ENCODE results near the gene TRIM23.
"Not testable (repeated sequence)": the region's sequence is repeated elsewhere in the genome, so short reads cannot be mapped to it uniquely, and the experiment has no call there.

The TRIM23 gene

DNA sequence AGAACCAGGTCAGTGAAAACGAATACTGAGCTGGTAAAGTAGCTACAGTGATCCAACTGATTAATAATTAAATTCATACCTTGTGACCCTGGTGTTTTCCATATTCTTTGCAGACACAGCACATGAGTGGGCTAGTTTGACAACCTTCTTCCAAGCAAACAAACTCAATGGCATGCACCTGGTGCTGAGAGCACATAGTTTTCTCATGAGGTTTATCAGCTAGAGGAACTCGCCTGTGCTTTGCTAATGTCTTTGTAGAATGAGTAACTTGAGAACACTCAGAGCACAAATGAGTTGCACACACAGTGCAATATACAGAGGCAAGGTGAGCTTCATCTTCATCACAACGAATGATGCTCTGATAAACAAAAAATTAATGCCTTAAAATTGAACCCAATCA, 12.6 kb downstream of the TRIM23 start:
- H3K9me3 ChIP-seq (replicated peaks in 1 of 2; ENCODE audit: control insufficient read depth in 2 of 2, insufficient read depth in 1 of 2, low read depth in 1 of 2, low read length in 2 of 2) = no peaks in the 10 kb centered on the region
- H3K4me3 ChIP-seq (ENCODE audit: low read length in 2 of 2) = no peak overlapping the region
- no peak overlapping the region for H2BK5ac ChIP-seq (ENCODE audit: low read length)
- H2AFZ ChIP-seq (ENCODE audit: low read length) = no peak overlapping the region
- H3K18ac ChIP-seq (ENCODE audit: low read length) = no peak overlapping the region
- H2BK12ac ChIP-seq (ENCODE audit: low read length) = no peak overlapping the region
- no peak overlapping the region for H3K27ac ChIP-seq (replicated peaks; ENCODE audit: low read length)
- no peak overlapping the region for H2BK120ac ChIP-seq (ENCODE audit: low read depth, low read length)
- no CpG with 5 or more reads among the region's 3 CpGs for WGBS, 2 donors (ENCODE audit: extremely low coverage in 2 of 2, insufficient read length in 2 of 2, insufficient replicate concordance in 1 of 2)
- no peak overlapping the region for H3K4ac ChIP-seq (ENCODE audit: low read length)
- H3K14ac ChIP-seq (ENCODE audit: low read length) = no peak overlapping the region
- H3K27me3 ChIP-seq (ENCODE audit: control insufficient read depth in 3 of 3, insufficient read depth in 3 of 3, low read depth in 1 of 3, low read length in 3 of 3) = no peaks in the 10 kb centered on the region
- H2AK5ac ChIP-seq (ENCODE audit: low read depth, low read length) = no peak overlapping the region
- peaks cover 10 to 88% of the 10 kb centered on the region in 2 donors for H3K36me3 ChIP-seq (replicated peaks in 1 of 2; ENCODE audit: control insufficient read depth in 2 of 2, insufficient read depth in 2 of 2, low read length in 2 of 2)
- H4K8ac ChIP-seq (ENCODE audit: low read depth, low read length) = no peak overlapping the region
- no peak overlapping the region for H4K91ac ChIP-seq (ENCODE audit: low read depth, low read length, poor library complexity)
- H3K23ac ChIP-seq (ENCODE audit: low read depth, low read length, poor library complexity) = no peak overlapping the region
- H3K9ac ChIP-seq (ENCODE audit: low read depth, low read length, poor library complexity) = no peak overlapping the region
- no peak overlapping the region for H2BK15ac ChIP-seq (ENCODE audit: low read length)
- no peak for DNase-seq (ENCODE audit: low spot score)
- no peak overlapping the region for H3K4me2 ChIP-seq (ENCODE audit: insufficient read depth, low read length, poor library complexity, severe bottlenecking)
- no peaks in the 10 kb centered on the region for H3K4me1 ChIP-seq (ENCODE audit: control insufficient read depth in 2 of 2, insufficient read depth in 1 of 2, low read depth in 1 of 2, low read length in 2 of 2)
- no peaks in the 10 kb centered on the region for H3K79me1 ChIP-seq (ENCODE audit: low read depth, low read length)

DNA sequence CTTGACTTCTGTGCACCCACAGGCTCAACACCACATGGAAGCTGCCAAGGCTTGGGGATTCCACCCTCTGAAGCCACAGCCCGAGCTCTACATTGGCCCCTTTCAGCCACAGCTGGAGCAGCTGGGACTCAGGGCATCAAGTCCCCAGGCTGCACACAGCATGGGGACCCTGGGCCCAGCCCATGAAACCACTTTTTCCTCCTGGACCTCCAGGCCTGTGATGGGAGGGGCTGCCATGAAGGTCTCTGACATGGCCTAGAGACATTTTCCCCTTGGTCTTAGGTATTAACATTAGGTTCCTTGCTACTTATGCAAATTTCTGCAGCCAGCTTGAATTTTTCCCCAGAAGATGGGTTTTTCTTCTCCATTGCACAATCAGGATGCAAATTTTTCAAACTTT, 22.4 kb downstream of the TRIM23 start:
- H3K36me3 ChIP-seq (replicated peaks in 1 of 2; ENCODE audit: control insufficient read depth in 2 of 2, insufficient read depth in 2 of 2, low read length in 2 of 2) = peaks cover 11 to 94% of the 10 kb centered on the region in 2 donors
- H3K14ac ChIP-seq (ENCODE audit: low read length); H3K23ac ChIP-seq (ENCODE audit: low read depth, low read length, poor library complexity); H3K4ac ChIP-seq (ENCODE audit: low read length); H4K8ac ChIP-seq (ENCODE audit: low read depth, low read length); H2BK120ac ChIP-seq (ENCODE audit: low read depth, low read length); H3K27ac ChIP-seq (replicated peaks; ENCODE audit: low read length); H3K9ac ChIP-seq (ENCODE audit: low read depth, low read length, poor library complexity); H3K18ac ChIP-seq (ENCODE audit: low read length); H2BK5ac ChIP-seq (ENCODE audit: low read length); H3K79me1 ChIP-seq (ENCODE audit: low read depth, low read length); H3K4me2 ChIP-seq (ENCODE audit: insufficient read depth, low read length, poor library complexity, severe bottlenecking); H4K91ac ChIP-seq (ENCODE audit: low read depth, low read length, poor library complexity); H2BK15ac ChIP-seq (ENCODE audit: low read length); H3K4me1 ChIP-seq (ENCODE audit: control insufficient read depth in 2 of 2, insufficient read depth in 1 of 2, low read depth in 1 of 2, low read length in 2 of 2); H3K27me3 ChIP-seq (ENCODE audit: control insufficient read depth in 3 of 3, insufficient read depth in 3 of 3, low read depth in 1 of 3, low read length in 3 of 3); H2AK5ac ChIP-seq (ENCODE audit: low read depth, low read length); H2AFZ ChIP-seq (ENCODE audit: low read length); DNase-seq (ENCODE audit: low spot score); H2BK12ac ChIP-seq (ENCODE audit: low read length); H3K4me3 ChIP-seq (ENCODE audit: low read length in 2 of 2): not testable (repeated sequence)
- H3K9me3 ChIP-seq (replicated peaks in 1 of 2; ENCODE audit: control insufficient read depth in 2 of 2, insufficient read depth in 1 of 2, low read depth in 1 of 2, low read length in 2 of 2) = peaks cover 1 to 32% of the 10 kb centered on the region in 2 donors
- WGBS, 2 donors (ENCODE audit: extremely low coverage in 2 of 2, insufficient read length in 2 of 2, insufficient replicate concordance in 1 of 2) = no CpG with 5 or more reads among the region's 1 CpG

DNA sequence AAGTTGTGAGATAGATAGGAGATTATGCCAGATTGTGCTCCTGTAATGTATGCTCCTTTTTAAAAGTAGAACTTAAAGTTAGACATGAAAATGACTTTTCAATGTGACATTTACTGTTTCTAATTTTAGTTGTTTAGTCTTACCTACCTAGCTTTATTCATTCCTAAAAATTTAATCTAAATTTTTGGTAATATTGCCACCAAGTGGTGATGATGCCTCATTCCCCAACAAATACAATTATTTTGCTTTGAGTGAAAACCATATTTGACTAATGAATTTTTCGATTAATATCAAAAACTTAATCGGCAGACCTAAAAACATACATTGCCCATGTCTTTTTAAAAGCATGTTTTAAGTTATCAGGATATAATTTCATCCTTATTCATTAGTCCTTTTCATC, 35.4 kb downstream of the TRIM23 start:
- Histone ChIP-seq H3K4ac (ENCODE audit: low read length) (no peak overlapping the region), H3K9me3 (replicated peaks in 1 of 2; ENCODE audit: control insufficient read depth in 2 of 2, insufficient read depth in 1 of 2, low read depth in 1 of 2, low read length in 2 of 2) (no peaks in the 10 kb centered on the region), H3K27me3 (ENCODE audit: control insufficient read depth in 3 of 3, insufficient read depth in 3 of 3, low read depth in 1 of 3, low read length in 3 of 3) (no peaks in the 10 kb centered on the region), H3K36me3 (replicated peaks in 1 of 2; ENCODE audit: control insufficient read depth in 2 of 2, insufficient read depth in 2 of 2, low read length in 2 of 2) (peaks cover 6 to 90% of the 10 kb centered on the region in 2 donors), H2AFZ (ENCODE audit: low read length) (no peak overlapping the region), H3K23ac (ENCODE audit: low read depth, low read length, poor library complexity) (no peak overlapping the region), H2BK12ac (ENCODE audit: low read length) (no peak overlapping the region), H4K8ac (ENCODE audit: low read depth, low read length) (no peak overlapping the region), H3K14ac (ENCODE audit: low read length) (no peak overlapping the region), H2BK120ac (ENCODE audit: low read depth, low read length) (no peak overlapping the region), H3K9ac (ENCODE audit: low read depth, low read length, poor library complexity) (no peak overlapping the region), H3K18ac (ENCODE audit: low read length) (no peak overlapping the region), H3K27ac (replicated peaks; ENCODE audit: low read length) (no peak overlapping the region), H3K4me1 (ENCODE audit: control insufficient read depth in 2 of 2, insufficient read depth in 1 of 2, low read depth in 1 of 2, low read length in 2 of 2) (no peaks in the 10 kb centered on the region), H2BK15ac (ENCODE audit: low read length) (no peak overlapping the region), H3K4me3 (ENCODE audit: low read length in 2 of 2) (no peak overlapping the region), H3K79me1 (ENCODE audit: low read depth, low read length) (no peaks in the 10 kb centered on the region), H3K4me2 (ENCODE audit: insufficient read depth, low read length, poor library complexity, severe bottlenecking) (no peak overlapping the region), H2BK5ac (ENCODE audit: low read length) (no peak overlapping the region), H4K91ac (ENCODE audit: low read depth, low read length, poor library complexity) (no peak overlapping the region), H2AK5ac (ENCODE audit: low read depth, low read length) (no peak overlapping the region)
- DNase-seq (ENCODE audit: low spot score) = no peak
- no CpG with 5 or more reads among the region's 2 CpGs for WGBS, 2 donors (ENCODE audit: extremely low coverage in 2 of 2, insufficient read length in 2 of 2, insufficient replicate concordance in 1 of 2)

DNA sequence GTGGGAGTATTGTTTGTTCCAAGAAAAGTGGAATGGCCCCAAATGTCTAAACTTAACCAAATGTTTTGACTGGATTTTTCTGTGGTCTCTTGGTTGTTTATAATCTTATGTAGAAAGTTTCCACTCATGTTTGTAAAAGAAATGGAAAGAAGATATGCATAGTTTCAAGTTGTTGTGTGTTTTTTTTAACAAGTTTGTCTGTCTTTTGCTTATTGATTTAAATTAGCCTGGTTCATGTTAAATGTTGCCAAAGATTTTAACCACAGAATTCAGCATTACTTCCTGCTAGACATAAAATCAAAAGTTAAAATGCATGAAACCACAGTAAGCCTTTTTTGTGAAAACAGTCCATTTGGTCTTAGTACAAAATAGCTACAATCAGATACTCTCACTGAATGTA, 47.0 kb downstream of the TRIM23 start:
- no peak overlapping the region for H3K27ac ChIP-seq (replicated peaks; ENCODE audit: low read length)
- H3K23ac ChIP-seq (ENCODE audit: low read depth, low read length, poor library complexity) = no peak overlapping the region
- H3K18ac ChIP-seq (ENCODE audit: low read length) = no peak overlapping the region

More for the DNA sequence above, 47.0 kb downstream of the TRIM23 start:
- Histone ChIP-seq H3K27me3 (ENCODE audit: control insufficient read depth in 3 of 3, insufficient read depth in 3 of 3, low read depth in 1 of 3, low read length in 3 of 3) (no peaks in the 10 kb centered on the region), H3K79me1 (ENCODE audit: low read depth, low read length) (no peaks in the 10 kb centered on the region), H3K4me1 (ENCODE audit: control insufficient read depth in 2 of 2, insufficient read depth in 1 of 2, low read depth in 1 of 2, low read length in 2 of 2) (no peaks in the 10 kb centered on the region), H3K9ac (ENCODE audit: low read depth, low read length, poor library complexity) (no peak overlapping the region), H2BK120ac (ENCODE audit: low read depth, low read length) (no peak overlapping the region), H3K36me3 (replicated peaks in 1 of 2; ENCODE audit: control insufficient read depth in 2 of 2, insufficient read depth in 2 of 2, low read length in 2 of 2) (peaks cover 9 to 86% of the 10 kb centered on the region in 2 donors), H2AFZ (ENCODE audit: low read length) (no peak overlapping the region), H2BK15ac (ENCODE audit: low read length) (no peak overlapping the region), H3K4me3 (ENCODE audit: low read length in 2 of 2) (no peak overlapping the region), H3K4ac (ENCODE audit: low read length) (no peak overlapping the region), H4K8ac (ENCODE audit: low read depth, low read length) (no peak overlapping the region), H3K9me3 (replicated peaks in 1 of 2; ENCODE audit: control insufficient read depth in 2 of 2, insufficient read depth in 1 of 2, low read depth in 1 of 2, low read length in 2 of 2) (no peaks in the 10 kb centered on the region), H2AK5ac (ENCODE audit: low read depth, low read length) (no peak overlapping the region), H3K4me2 (ENCODE audit: insufficient read depth, low read length, poor library complexity, severe bottlenecking) (no peak overlapping the region), H2BK12ac (ENCODE audit: low read length) (no peak overlapping the region), H3K14ac (ENCODE audit: low read length) (no peak overlapping the region), H2BK5ac (ENCODE audit: low read length) (no peak overlapping the region), H4K91ac (ENCODE audit: low read depth, low read length, poor library complexity) (no peak overlapping the region)
- DNase-seq (ENCODE audit: low spot score) = no peak

All from neuronal stem cell (in vitro differentiated cells).